Motor neuron (in vitro differentiated cells): ENCODE data around the gene VARS1. TPM values are rescaled to one million over a fixed set of nuclear protein-coding genes. Genes with fewer than 3 reads are reported as not detected.
"Not testable (repeated sequence)": the region's sequence is repeated elsewhere in the genome, so short reads cannot be mapped to it uniquely, and the experiment has no call there.

Experiments used
- ATAC-seq, 8 experiments: fragments of 200-7000 bp; cut with Tn5 transposase; replicated peaks in 6 of 8; 2 replicates each; pipeline ENCODE4 v1.8.0; 2021; ENCODE audit warnings: mild to moderate bottlenecking in 8 of 8, moderate library complexity in 8 of 8
- H3K27ac ChIP-seq, 2 donors: fragments of 250-450 bp; sonication (Bioruptor Pico); 2 replicates each; pipeline ENCODE4 v1.9.0; 2021; ENCODE audit warnings: antibody characterized with exemption in 2 of 2, mild to moderate bottlenecking in 2 of 2, moderate library complexity in 1 of 2
- H3K4me1 ChIP-seq, 2 donors: fragments of 250-450 bp; sonication (Bioruptor Pico); replicated peaks in 1 of 2; 2 replicates each; pipeline ENCODE4 v1.6.1; 2021; ENCODE audit warnings: antibody characterized with exemption in 2 of 2, mild to moderate bottlenecking in 2 of 2, moderate library complexity in 1 of 2
- H3K4me3 ChIP-seq, 5 donors: fragments of 250-450 bp; sonication (Bioruptor Pico); 2 replicates each; pipeline ENCODE4 v1.9.0; 2021; ENCODE audit warnings: antibody characterized with exemption in 5 of 5, mild to moderate bottlenecking in 5 of 5, moderate library complexity in 4 of 5
- WGBS, 10 experiments: fragments of 450-650 bp; shearing (Covaris generic); methylation state at CpG; one replicate each; pipeline ENCODE4 v1.0.0; 2022; 5-methylcytosine and 5-hydroxymethylcytosine counted together
- in situ Hi-C, 9 experiments: fragments of 400-800 bp; cut with MboI; loops; one replicate each; pipeline ENCODE4 v1.15.0; 2021; ENCODE audit warnings: low sequenced_read_pairs in 9 of 9, low pct_unique_long_range_greater_than_20kb in 2 of 9; ENCODE audit not compliant: unreplicated experiment in 9 of 9
- total RNA-seq, 8 experiments: library from RNA; unstranded; fragments of 300-600 nt; gene quantifications; 2 replicates each; pipeline versions ENCODE4 v1.2.3 to v1.2.4, GENCODE V29; 2022

Gene VARS1
- total RNA-seq, 8 experiments from 2014 or later, result 26.4 to 135 (median 52.7) TPM

DNA sequence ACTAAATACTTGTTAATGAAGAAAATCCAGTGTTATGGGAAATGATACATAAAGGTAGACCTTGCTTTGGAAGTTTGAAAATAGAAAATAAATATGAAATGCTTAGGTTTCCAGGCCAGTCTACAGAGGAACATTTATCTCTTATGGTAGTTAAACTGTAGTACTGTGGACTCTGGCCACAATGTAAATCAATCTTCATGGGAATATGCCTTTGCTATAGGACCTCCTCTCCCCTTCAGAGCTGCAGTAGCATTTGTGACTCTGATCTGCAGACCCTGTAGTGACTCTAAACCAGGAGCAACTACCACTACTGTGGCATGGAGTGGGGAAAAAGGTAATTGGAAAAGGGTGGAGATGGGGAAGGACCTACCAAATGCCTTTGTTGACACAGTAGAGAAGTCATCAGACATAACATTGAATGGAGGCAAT is 24.3 kb upstream of the VARS1 start:
- in situ Hi-C loops, result no loop called here
- H3K27ac ChIP-seq, result no peak overlapping the region

DNA sequence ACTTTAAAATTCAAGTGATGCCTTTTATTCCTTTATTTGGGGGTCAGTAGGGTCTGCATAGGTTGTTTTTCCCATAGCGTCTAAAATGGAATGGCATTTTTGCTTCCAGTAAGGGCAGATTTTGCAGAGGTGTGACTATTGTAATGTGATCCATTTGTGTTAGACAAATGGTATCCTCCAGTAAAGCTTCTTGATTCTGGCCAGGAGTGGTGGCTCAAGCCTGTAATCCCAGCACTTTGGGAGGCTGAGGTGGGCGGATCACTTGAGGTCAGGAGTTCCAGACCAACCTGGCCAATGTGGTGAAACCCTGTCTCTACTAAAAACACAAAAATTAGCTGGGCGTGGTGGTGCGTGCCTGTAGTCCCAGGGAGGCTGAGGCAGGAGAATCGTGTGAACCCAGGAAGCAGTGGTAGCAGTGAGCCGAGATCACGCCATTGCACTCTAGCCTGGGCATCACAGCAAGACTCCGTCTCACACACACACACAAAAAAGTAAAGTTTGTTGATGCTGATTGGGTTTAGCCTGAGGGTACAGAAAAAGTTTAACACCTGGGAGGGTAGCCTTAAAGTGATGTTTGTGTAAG is 22.5 kb upstream of the VARS1 start:
- H3K4me3 ChIP-seq, result peak overlapping the region in 4 of 5 donors; percentile 9 to 27 (median 20)
- H3K27ac ChIP-seq, ATAC-seq, in situ Hi-C loops: not testable (repeated sequence)
- H3K4me1 ChIP-seq, result peaks cover 22 to 50% of the 10 kb centered on the region in 2 donors
- 0 to 100% (median 13%) methylated on average over 1 to 7 of the region's 8 CpGs; no CpG with 5 or more reads in 3 of the 10 experiments for WGBS, 10 experiments

More for the DNA sequence above, 24.3 kb upstream of the VARS1 start:
- Histone ChIP-seq H3K4me1 (peaks cover 15 to 37% of the 10 kb centered on the region in 2 donors), H3K4me3 (peak overlapping the region in 1 of 5 donors; percentile 5)
- no peak for ATAC-seq

DNA sequence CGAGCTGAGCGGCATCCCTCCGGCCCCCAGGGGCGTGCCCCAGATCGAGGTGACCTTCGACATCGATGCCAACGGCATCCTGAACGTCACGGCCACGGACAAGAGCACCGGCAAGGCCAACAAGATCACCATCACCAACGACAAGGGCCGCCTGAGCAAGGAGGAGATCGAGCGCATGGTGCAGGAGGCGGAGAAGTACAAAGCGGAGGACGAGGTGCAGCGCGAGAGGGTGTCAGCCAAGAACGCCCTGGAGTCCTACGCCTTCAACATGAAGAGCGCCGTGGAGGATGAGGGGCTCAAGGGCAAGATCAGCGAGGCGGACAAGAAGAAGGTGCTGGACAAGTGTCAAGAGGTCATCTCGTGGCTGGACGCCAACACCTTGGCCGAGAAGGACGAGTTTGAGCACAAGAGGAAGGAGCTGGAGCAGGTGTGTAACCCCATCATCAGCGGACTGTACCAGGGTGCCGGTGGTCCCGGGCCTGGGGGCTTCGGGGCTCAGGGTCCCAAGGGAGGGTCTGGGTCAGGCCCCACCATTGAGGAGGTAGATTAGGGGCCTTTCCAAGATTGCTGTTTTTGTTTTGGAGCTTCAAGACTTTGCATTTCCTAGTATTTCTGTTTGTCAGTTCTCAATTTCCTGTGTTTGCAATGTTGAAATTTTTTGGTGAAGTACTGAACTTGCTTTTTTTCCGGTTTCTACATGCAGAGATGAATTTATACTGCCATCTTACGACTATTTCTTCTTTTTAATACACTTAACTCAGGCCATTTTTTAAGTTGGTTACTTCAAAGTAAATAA is 21.8 kb upstream of the VARS1 start:
- peak in 3 of 8 experiments; percentile 0 to 17 (median 5) for ATAC-seq

DNA sequence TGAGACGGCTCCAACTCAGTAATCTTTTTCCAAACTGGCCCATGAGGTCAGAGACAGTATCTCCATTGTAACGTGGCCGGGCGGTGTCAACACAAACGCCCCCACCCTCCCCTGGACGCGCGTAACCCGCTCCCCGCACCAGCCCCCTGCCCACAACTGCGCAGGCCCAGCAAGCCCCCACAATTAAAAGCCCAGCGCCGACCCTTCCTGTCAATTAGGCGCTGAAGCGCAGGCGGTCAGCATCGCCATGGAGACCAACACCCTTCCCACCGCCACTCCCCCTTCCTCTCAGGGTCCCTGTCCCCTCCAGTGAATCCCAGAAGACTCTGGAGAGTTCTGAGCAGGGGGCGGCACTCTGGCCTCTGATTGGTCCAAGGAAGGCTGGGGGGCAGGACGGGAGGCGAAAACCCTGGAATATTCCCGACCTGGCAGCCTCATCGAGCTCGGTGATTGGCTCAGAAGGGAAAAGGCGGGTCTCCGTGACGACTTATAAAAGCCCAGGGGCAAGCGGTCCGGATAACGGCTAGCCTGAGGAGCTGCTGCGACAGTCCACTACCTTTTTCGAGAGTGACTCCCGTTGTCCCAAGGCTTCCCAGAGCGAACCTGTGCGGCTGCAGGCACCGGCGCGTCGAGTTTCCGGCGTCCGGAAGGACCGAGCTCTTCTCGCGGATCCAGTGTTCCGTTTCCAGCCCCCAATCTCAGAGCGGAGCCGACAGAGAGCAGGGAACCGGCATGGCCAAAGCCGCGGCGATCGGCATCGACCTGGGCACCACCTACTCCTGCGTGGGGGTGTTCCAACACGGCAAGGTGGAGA is 19.7 kb upstream of the VARS1 start, which contains the start of the genes HSPA1A and HSPA1L:
Gene HSPA1A (plus strand): TSS at position 519 of the 814 bp plus-strand sequence. CDS start 214 bp downstream, at position 733.
Gene HSPA1L (minus strand): TSS at position 259 of the 814 bp plus-strand sequence. CDS start 3,311 bp downstream, outside the sequence.
- ATAC-seq, result peak; percentile 54 to 83 (median 76)
- WGBS, 10 experiments, result 0% methylated on average over 2 of the region's 56 CpGs; no CpG with 5 or more reads in 9 of the 10 experiments
- in situ Hi-C loops, result no loop called here
- Histone ChIP-seq H3K4me1 (peaks cover 10 to 38% of the 10 kb centered on the region in 2 donors), H3K4me3 (peak within 1 kb of the TSS; percentile 41 to 57 (median 50)), H3K27ac (peak within 1 kb of the TSS; percentile 83 to 92)

More for the DNA sequence above, 21.8 kb upstream of the VARS1 start:
- Histone ChIP-seq H3K4me1 (peaks cover 18 to 47% of the 10 kb centered on the region in 2 donors), H3K4me3 (peak overlapping the region in 4 of 5 donors; percentile 9 to 27 (median 20))
- H3K27ac ChIP-seq, in situ Hi-C loops: not testable (repeated sequence)
- WGBS, 10 experiments, result 0 to 100% (median 20%) methylated on average over 1 to 2 of the region's 37 CpGs; no CpG with 5 or more reads in 3 of the 10 experiments

DNA sequence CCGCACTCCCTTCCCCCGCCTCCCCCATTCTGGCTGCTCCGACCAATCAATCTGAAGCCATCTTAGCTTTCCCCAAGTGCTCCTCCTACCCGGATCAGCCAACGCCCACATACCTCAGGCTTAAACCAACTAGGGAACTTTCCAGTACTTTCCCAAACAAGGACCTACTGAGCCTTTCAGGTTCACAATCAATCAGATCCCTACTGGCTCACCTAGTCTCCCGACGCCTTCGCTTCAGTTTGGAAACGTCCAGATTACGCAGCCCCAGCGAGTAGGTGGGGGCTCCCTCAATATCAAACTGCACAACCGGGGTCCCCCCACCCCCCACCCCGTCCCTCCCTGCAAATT is 19.1 kb upstream of the VARS1 start:
- 0% methylated on average over 3 of the region's 13 CpGs; no CpG with 5 or more reads in 9 of the 10 experiments for WGBS, 10 experiments
- peak overlapping the region; percentile 83 to 92 for H3K27ac ChIP-seq
- in situ Hi-C loops, result no loop called here
- ATAC-seq, result peak; percentile 13 to 69 (median 46)
- peaks cover 10 to 33% of the 10 kb centered on the region in 2 donors for H3K4me1 ChIP-seq
- H3K4me3 ChIP-seq, result peak overlapping the region; percentile 41 to 57 (median 50)

DNA sequence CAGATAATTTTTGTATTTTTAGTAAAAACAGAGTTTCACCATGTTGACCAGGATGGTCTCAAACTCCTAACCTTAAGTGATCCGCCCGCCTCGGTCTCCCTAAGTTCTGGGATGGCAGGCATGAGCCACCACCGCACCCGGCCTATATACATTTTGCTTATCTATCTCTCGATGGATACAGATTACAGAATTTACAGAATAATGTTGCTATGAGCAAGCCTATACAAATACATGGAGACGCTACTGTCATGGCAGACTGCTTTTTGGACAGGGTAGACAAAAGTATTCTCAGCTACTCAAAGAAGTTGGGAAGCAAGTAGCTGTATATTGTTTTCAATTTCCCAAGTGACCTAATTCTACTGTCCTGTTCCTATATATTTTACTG is 17.9 kb upstream of the VARS1 start:
- ATAC-seq, result no peak
- Histone ChIP-seq H3K27ac (peak overlapping the region; percentile 83 to 92), H3K4me3 (peak overlapping the region in 3 of 5 donors; percentile 44 to 56 (median 50)), H3K4me1 (peaks cover 10 to 23% of the 10 kb centered on the region in 2 donors)
- in situ Hi-C loops, result no loop called here
- WGBS, 10 experiments, result 83 to 100% (median 99%) methylated on average over 1 to 7 of the region's 7 CpGs; no CpG with 5 or more reads in 4 of the 10 experiments

DNA sequence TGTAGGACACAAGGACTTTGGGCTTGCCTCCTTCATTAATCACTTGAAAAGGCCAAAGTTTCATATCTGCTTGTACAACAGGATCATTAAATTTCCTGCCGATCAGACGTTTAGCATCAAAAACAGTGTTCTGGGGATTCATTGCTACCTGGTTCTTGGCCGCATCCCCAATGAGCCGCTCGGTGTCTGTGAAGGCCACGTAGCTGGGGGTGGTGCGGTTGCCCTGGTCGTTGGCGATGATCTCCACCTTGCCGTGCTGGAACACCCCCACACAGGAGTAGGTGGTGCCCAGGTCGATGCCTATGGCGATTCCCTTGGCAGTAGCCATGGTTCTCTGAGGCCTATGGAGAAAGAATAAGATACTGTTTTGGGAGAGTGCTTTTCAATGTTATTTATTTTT is 16.1 kb upstream of the VARS1 start:
- Histone ChIP-seq H3K4me3 (no peak overlapping the region), H3K4me1 (peaks cover 7 to 16% of the 10 kb centered on the region in 2 donors), H3K27ac (no peak overlapping the region)
- in situ Hi-C loops, result no loop called here
- no peak for ATAC-seq
- WGBS, 10 experiments, result 80 to 100% (median 89%) methylated on average over 1 to 12 of the region's 12 CpGs; no CpG with 5 or more reads in 4 of the 10 experiments

DNA sequence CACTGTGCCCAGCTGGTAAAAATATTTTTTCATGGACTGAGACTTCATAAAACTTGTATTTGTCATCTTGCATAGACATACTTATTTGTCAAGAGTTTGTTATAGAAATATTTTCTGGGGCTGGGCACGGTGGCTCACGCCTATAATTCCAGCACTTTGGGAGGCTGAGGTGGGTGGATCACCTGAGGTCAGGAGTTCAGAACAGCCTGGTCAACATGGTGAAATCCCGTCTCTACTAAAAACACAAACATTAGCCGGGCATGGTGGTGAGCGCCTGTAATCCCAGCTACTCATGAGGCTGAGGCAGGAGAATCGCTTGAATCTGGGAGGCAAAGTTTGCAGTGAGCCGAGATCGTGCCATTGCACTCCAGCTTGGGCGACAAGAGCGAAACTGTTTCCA is 13.0 kb upstream of the VARS1 start:
- H3K27ac ChIP-seq, H3K4me3 ChIP-seq, ATAC-seq, in situ Hi-C loops: not testable (repeated sequence)
- H3K4me1 ChIP-seq, result peaks cover 7 to 16% of the 10 kb centered on the region in 2 donors
- 83 to 100% (median 92%) methylated on average over 4 to 10 of the region's 10 CpGs; no CpG with 5 or more reads in 3 of the 10 experiments for WGBS, 10 experiments

DNA sequence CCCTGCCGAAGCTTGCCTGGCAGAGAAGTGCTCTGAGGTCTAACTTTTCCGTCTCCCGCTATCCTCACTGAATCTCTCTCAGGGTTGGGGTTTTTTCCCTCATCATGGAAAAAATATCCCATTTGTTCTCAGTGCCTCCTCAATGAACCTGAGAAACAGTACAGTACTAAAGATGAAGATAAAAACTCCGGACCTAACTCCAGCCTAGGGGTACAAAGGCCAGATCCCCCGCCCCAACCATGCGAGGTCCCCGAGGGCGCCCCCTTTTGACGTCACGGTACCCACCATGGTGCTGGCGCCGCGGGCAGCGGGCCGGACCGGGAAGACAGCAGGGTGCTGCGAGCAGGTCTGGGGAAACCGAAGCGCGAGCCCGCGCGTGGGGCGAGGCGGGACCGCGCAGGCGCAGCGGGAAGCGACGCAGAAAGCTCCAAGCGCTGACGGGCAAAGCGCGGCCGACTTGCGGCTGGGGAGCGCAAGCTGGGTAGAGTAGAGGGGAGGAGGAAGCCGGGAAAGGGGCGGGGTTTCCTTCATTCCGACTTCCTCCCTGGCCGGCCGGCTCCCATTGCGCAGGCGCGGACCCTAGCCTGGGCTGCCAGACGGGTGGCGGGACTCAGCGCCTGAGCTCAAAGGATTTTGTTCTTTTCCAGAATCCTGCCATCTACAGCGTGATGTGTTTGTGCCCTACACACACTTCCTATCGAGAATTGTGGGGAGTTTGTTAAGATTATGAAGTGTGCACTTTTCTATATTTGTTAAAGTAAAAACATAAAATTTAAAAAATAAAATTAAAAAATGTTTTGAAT is 11.1 kb upstream of the VARS1 start, which contains the start of gene LSM2:
Gene LSM2 (minus strand): TSS at position 497 of the 803 bp plus-strand sequence. CDS start 209 bp downstream, at position 288.
- in situ Hi-C loops, result no loop called here
- H3K4me3 ChIP-seq, result peak within 1 kb of the TSS; percentile 42 to 75 (median 57)
- 0 to 4% (median 1%) methylated on average over 1 to 20 of the region's 51 CpGs; no CpG with 5 or more reads in 2 of the 10 experiments for WGBS, 10 experiments

DNA sequence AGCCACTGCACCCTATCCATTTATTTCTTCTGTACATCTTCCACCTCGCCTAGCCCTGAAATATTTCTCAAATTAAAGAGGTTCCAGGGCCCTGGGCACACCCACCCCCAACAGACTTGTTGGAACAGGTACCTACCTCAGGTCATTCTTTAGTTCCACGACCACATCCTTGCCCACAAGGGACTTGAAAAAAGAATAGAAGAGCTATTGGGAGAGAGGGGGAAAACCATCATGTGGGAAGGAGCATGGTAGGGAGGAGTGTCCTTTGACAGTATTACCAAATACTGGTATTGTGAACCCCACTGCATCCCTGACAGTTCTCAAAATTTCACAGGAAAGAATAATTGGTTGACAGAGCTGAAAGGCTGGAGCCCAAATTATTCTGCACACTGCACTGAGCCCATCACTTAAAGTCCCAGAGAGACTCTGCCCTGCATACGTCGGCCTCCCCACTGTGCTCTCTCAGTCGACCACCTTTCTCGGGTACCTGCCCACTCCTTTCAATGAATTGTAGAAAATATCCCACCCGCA is 10.5 kb upstream of the VARS1 start:
- peak overlapping the region; percentile 64 to 83 for H3K27ac ChIP-seq
- peaks cover 5 to 11% of the 10 kb centered on the region in 2 donors for H3K4me1 ChIP-seq
- 0 to 35% (median 9%) methylated on average over 1 to 7 of the region's 7 CpGs; no CpG with 5 or more reads in 3 of the 10 experiments for WGBS, 10 experiments
- ATAC-seq, result peak in 2 of 8 experiments; percentile 6 to 7
- peak overlapping the region; percentile 42 to 75 (median 57) for H3K4me3 ChIP-seq
- in situ Hi-C loops, result no loop called here

More for the DNA sequence above, 11.1 kb upstream of the VARS1 start, which contains the start of gene LSM2:
- peaks cover 5 to 11% of the 10 kb centered on the region in 2 donors for H3K4me1 ChIP-seq
- peak within 1 kb of the TSS; percentile 64 to 83 for H3K27ac ChIP-seq
- peak; percentile 96 to 98 (median 98) for ATAC-seq

DNA sequence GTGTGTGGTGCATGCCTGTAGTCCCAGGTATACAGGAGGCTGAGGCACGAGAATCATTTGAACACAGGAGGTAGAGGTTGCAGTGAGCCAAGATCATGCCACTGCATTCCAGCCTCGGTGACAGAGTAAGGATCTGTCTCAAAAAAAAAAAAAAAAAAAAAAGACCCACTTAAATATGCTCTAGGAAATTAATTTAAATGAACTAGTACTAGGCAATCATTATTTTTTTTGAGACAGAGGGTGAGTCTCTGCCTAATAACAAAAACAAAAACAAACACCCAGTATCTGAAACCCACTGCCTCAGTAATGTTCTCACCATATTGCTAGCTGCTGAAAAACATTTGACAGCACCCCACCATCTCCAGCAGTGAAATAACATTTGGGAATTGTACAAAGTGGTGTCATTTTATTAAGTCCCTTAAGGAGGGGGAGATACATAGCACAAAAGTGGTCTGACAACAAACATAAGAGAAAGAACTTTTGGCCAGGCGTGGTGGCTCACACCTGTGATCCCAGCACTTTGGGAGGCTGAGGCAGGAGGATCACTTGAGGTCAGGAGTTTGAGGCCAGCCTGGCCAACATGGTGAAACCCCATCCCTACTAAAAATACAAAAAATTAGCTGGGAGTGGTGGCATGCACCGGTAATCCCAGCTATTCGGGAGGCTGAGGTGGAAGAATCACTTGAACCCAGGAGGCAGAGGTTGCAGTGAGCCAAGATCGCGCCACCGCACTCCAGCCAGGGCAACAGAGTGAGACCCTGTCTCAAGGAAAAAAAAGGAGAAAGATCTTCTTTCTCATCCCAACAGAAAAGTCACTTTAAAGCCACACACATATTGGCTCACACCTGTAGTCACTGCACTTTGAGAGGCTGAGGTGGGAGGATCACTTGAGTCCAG is 5.7 kb upstream of the VARS1 start:
- H3K4me3 ChIP-seq, ATAC-seq, H3K27ac ChIP-seq, in situ Hi-C loops, H3K4me1 ChIP-seq: not testable (repeated sequence)
- WGBS, 10 experiments, result 75 to 100% (median 97%) methylated on average over 1 to 6 of the region's 8 CpGs
